Sigmoid colon (tissue), 7 donors: ENCODE data around the gene EHBP1L1. TPM values are rescaled to one million over a fixed set of nuclear protein-coding genes. Genes with fewer than 3 reads are reported as not detected.

Experiments used
- DNase-seq: peaks from one replicate; pipeline ENCODE4 v3.0.0-alpha.2; 2019
- H3K27ac ChIP-seq, 4 donors: fragments of 200-600 bp; sonication (generic); one replicate each; pipeline ENCODE4 v1.5.1; 2016 to 2019; ENCODE audit warnings: mild to moderate bottlenecking in 1 of 4
- H3K27me3 ChIP-seq, 3 donors: fragments of 200-600 bp; sonication (generic); one replicate each; pipeline ENCODE4 v1.5.1; 2019; ENCODE audit warnings: mild to moderate bottlenecking in 1 of 3
- H3K36me3 ChIP-seq, 4 donors: fragments of 200-600 bp; sonication (generic); one replicate each; pipeline ENCODE4 v1.5.1; 2016 to 2019
- H3K4me1 ChIP-seq, 4 donors: fragments of 200-600 bp; sonication (generic); one replicate each; pipeline ENCODE4 v1.5.1; 2017 to 2019
- H3K4me3 ChIP-seq, 4 donors: fragments of 200-600 bp; sonication (generic); one replicate each; pipeline ENCODE4 v1.5.1; 2017 to 2019; ENCODE audit warnings: mild to moderate bottlenecking in 2 of 4, moderate library complexity in 1 of 4
- H3K9me3 ChIP-seq, 4 donors: fragments of 200-600 bp in 3 of 4; sonication (generic) in 3 of 4; one replicate each; pipeline versions ENCODE4 v1.5.1 to v1.6.1; 2013 to 2019
- EP300 ChIP-seq, 4 donors: sonication (generic); formaldehyde crosslinking; IDR thresholded peaks; one replicate each; pipeline ENCODE4 v1.6.1; 2017; ENCODE audit warnings: antibody characterized with exemption in 4 of 4
- POLR2A ChIP-seq, 2 donors: fragments of 450-650 bp; IDR thresholded peaks; one replicate each; pipeline ENCODE4 v1.6.1; 2016; ENCODE audit warnings: antibody characterized with exemption in 2 of 2, mild to moderate bottlenecking in 2 of 2, moderate library complexity in 2 of 2
- POLR2AphosphoS5 ChIP-seq, 4 donors: sonication (generic); formaldehyde crosslinking; IDR thresholded peaks; one replicate each; pipeline ENCODE4 v1.6.1; 2017; ENCODE audit warnings: antibody characterized with exemption in 4 of 4
- WGBS, 2 donors: extraction: QIAGEN DNeasy Blood & Tissue Kit; methylation state at CpG; one replicate each; pipeline ENCODE4 v1.1.7; 2013; 5-methylcytosine and 5-hydroxymethylcytosine counted together
- intact Hi-C: fragments of 100-400 bp; cut with DNase I; formaldehyde crosslinking; loops from one replicate; pipeline ENCODE4 v1.15.1; 2023
- polyA plus RNA-seq, 3 donors: library from polyadenylated mRNA; stranded (reverse); fragments of 200-250 nt; gene quantifications; one replicate each; pipeline ENCODE4 v1.2.3, GENCODE V29; 2013
- small RNA-seq, 3 donors: library from RNA; depleted of rRNA; stranded (forward); fragments of <200 nt; gene quantifications; one replicate each; pipeline ENCODE3, GENCODE V24; 2016
- total RNA-seq, 4 donors: library from RNA; depleted of rRNA; stranded (reverse); fragments of >200 nt; gene quantifications; one replicate each; pipeline ENCODE4 v1.1.0, GENCODE V29; 2016
- TF ChIP-seq, protein P1 (sequence below), 4 experiments: fragments of 450-650 bp in 3 of 4; fragments of 200-600 bp in 1 of 4; IDR thresholded peaks; one replicate each; pipeline ENCODE4 v1.5.1; 2016 to 2019; ENCODE audit warnings: antibody characterized with exemption in 4 of 4, mild to moderate bottlenecking in 3 of 4, moderate library complexity in 2 of 4
- donor health status: healthy with polysubstance abuse.
- donor health status: Bipolar disorder and iron deficiency.
- donor health status: healthy.

Gene EHBP1L1
- total and polyA plus RNA-seq, 7 donors: 31.2 to 366 (median 148) TPM

GRCh38 chr11:65640483-65641296, 64.8 kb downstream of the EHBP1L1 start:
- no peak for DNase-seq

GRCh38 chr11:65641297-65642013, 65.6 kb downstream of the EHBP1L1 start:
- Histone ChIP-seq H3K4me1 (peaks cover 0 to 50% (median 41%) of the 10 kb centered on the region in 4 donors), H3K9me3 (no peaks in the 10 kb centered on the region), H3K36me3 (peaks cover 6 to 39% (median 12%) of the 10 kb centered on the region in 4 donors), H3K27ac (peak overlapping the region; percentile 87 to 90 (median 88)), H3K27me3 (no peaks in the 10 kb centered on the region), H3K4me3 (peak overlapping the region in 3 of 4 donors; percentile 3 to 26 (median 18))
- DNase-seq: no peak
- TF ChIP-seq, protein P1, sequence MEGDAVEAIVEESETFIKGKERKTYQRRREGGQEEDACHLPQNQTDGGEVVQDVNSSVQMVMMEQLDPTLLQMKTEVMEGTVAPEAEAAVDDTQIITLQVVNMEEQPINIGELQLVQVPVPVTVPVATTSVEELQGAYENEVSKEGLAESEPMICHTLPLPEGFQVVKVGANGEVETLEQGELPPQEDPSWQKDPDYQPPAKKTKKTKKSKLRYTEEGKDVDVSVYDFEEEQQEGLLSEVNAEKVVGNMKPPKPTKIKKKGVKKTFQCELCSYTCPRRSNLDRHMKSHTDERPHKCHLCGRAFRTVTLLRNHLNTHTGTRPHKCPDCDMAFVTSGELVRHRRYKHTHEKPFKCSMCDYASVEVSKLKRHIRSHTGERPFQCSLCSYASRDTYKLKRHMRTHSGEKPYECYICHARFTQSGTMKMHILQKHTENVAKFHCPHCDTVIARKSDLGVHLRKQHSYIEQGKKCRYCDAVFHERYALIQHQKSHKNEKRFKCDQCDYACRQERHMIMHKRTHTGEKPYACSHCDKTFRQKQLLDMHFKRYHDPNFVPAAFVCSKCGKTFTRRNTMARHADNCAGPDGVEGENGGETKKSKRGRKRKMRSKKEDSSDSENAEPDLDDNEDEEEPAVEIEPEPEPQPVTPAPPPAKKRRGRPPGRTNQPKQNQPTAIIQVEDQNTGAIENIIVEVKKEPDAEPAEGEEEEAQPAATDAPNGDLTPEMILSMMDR (IDR thresholded peaks at IDR 0.05): no peak
- TF ChIP-seq POLR2AphosphoS5 (IDR thresholded peaks at IDR 0.05) (no peak), POLR2A (IDR thresholded peaks at IDR 0.05) (no peak), EP300 (IDR thresholded peaks at IDR 0.05) (no peak)
- intact Hi-C loops: no loop called here
- WGBS, 2 donors: 60 to 68% methylated on average over 16 of the region's 16 CpGs

More at GRCh38 chr11:65640483-65641296, 64.8 kb downstream of the EHBP1L1 start:
- WGBS, 2 donors: 46 to 80% methylated on average over 35 of the region's 35 CpGs
- no peaks in the 10 kb centered on the region for H3K27me3 ChIP-seq
- peaks cover 9 to 39% (median 17%) of the 10 kb centered on the region in 4 donors for H3K36me3 ChIP-seq
- intact Hi-C loops: no loop called here
- H3K9me3 ChIP-seq: no peaks in the 10 kb centered on the region
- H3K27ac ChIP-seq: peak overlapping the region; percentile 87 to 90 (median 88)
- peak overlapping the region in 3 of 4 donors; percentile 3 to 26 (median 18) for H3K4me3 ChIP-seq
- H3K4me1 ChIP-seq: peaks cover 0 to 50% (median 41%) of the 10 kb centered on the region in 4 donors
- TF ChIP-seq POLR2AphosphoS5 (IDR thresholded peaks at IDR 0.05) (no peak), POLR2A (IDR thresholded peaks at IDR 0.05) (no peak), EP300 (IDR thresholded peaks at IDR 0.05) (no peak)
- TF ChIP-seq, protein P1 (IDR thresholded peaks at IDR 0.05): no peak

Small RNA genes lying within 50 kb of the gene (small RNA-seq; reads per million reads assigned to genes)
- gene AP001362.1 (0 reads per million in 3 donors), gene MIR4690 (0 reads per million in 3 donors)

Other genes with a start within 250 kb of the EHBP1L1 start
- gene DPF2, start 242.2 kb upstream of the EHBP1L1 start, total RNA-seq: 10 to 100 TPM; 28.5 to 51.2 (median 40.5) TPM
- 10 to 100 TPM; 13.8 to 25.4 (median 14.1) TPM for gene DPF2, start 242.2 kb upstream of the EHBP1L1 start, polyA plus RNA-seq
- gene TIGD3, start 221.3 kb upstream of the EHBP1L1 start, total RNA-seq: under 1 TPM in 3 of 4 donors, not detected in 1; 0.14 to 0.36 (median 0.33) TPM
- gene TIGD3, start 221.3 kb upstream of the EHBP1L1 start, polyA plus RNA-seq: under 1 TPM in 2 of 3 donors, not detected in 1; 0.69 to 0.96 TPM
- 1 to 10 TPM; 2.5 to 8.9 (median 6.0) TPM for gene SLC25A45, start 193.4 kb upstream of the EHBP1L1 start, total RNA-seq
- gene SLC25A45, start 193.4 kb upstream of the EHBP1L1 start, polyA plus RNA-seq: 10 to 100 TPM in 1 of 3 donors, 1 to 10 TPM in 2; 1.2 to 12.8 (median 2.5) TPM
- gene FRMD8, start 189.4 kb upstream of the EHBP1L1 start, total RNA-seq: 10 to 100 TPM; 10.7 to 27.5 (median 15.6) TPM
- 10 to 100 TPM; 21.6 to 29.0 (median 25.2) TPM for gene FRMD8, start 189.4 kb upstream of the EHBP1L1 start, polyA plus RNA-seq
- gene NEAT1, start 153.3 kb upstream of the EHBP1L1 start, total RNA-seq: 100 to 1,000 TPM; 142 to 573 (median 268) TPM
- 100 to 1,000 TPM in 1 of 3 donors, 10 to 100 TPM in 2; 26.8 to 587 (median 78.7) TPM for gene NEAT1, start 153.3 kb upstream of the EHBP1L1 start, polyA plus RNA-seq
- over 10,000 TPM; 10,511 to 32,672 (median 12,130) TPM for gene MALAT1, start 77.0 kb upstream of the EHBP1L1 start, total RNA-seq
- 1,000 to 10,000 TPM in 1 of 3 donors, 100 to 1,000 TPM in 1, 1 to 10 TPM in 1; 6.6 to 1,968 (median 374) TPM for gene MALAT1, start 77.0 kb upstream of the EHBP1L1 start, polyA plus RNA-seq
- 100 to 1,000 TPM in 1 of 4 donors, 10 to 100 TPM in 3; 67.1 to 100 (median 77.7) TPM for gene SCYL1, start 51.0 kb upstream of the EHBP1L1 start, total RNA-seq
- gene SCYL1, start 51.0 kb upstream of the EHBP1L1 start, polyA plus RNA-seq: 10 to 100 TPM; 57.3 to 66.1 (median 61.7) TPM
- 100 to 1,000 TPM in 2 of 4 donors, 10 to 100 TPM in 2; 79.6 to 268 (median 117) TPM for gene LTBP3, start 17.7 kb upstream of the EHBP1L1 start, total RNA-seq
- gene LTBP3, start 17.7 kb upstream of the EHBP1L1 start, polyA plus RNA-seq: 10 to 100 TPM in 1 of 3 donors, 1 to 10 TPM in 2; 3.9 to 34.0 (median 9.6) TPM
- 10 to 100 TPM; 24.9 to 61.0 (median 58.5) TPM for gene ZNRD2, start 5.6 kb upstream of the EHBP1L1 start, total RNA-seq
- gene ZNRD2, start 5.6 kb upstream of the EHBP1L1 start, polyA plus RNA-seq: 10 to 100 TPM; 30.7 to 52.6 (median 36.6) TPM
- gene FAM89B, start 3.5 kb upstream of the EHBP1L1 start, total RNA-seq: 10 to 100 TPM; 61.2 to 96.7 (median 91.6) TPM
- 10 to 100 TPM; 34.0 to 63.3 (median 38.4) TPM for gene FAM89B, start 3.5 kb upstream of the EHBP1L1 start, polyA plus RNA-seq
- under 1 TPM in 2 of 4 donors, not detected in 2; 0.54 to 0.71 TPM for gene KCNK7, start 19.7 kb downstream of the EHBP1L1 start, total RNA-seq
- 1 to 10 TPM in 1 of 3 donors, not detected in 2; 1.4 TPM for gene KCNK7, start 19.7 kb downstream of the EHBP1L1 start, polyA plus RNA-seq
- gene MAP3K11, start 38.2 kb downstream of the EHBP1L1 start, total RNA-seq: 10 to 100 TPM; 18.5 to 52.1 (median 26.3) TPM
- gene MAP3K11, start 38.2 kb downstream of the EHBP1L1 start, polyA plus RNA-seq: 10 to 100 TPM; 48.6 to 71.2 (median 71.0) TPM
- 10 to 100 TPM; 10.7 to 21.3 (median 14.3) TPM for gene PCNX3, start 39.7 kb downstream of the EHBP1L1 start, total RNA-seq
- 10 to 100 TPM in 1 of 3 donors, 1 to 10 TPM in 2; 6.0 to 35.0 (median 6.6) TPM for gene PCNX3, start 39.7 kb downstream of the EHBP1L1 start, polyA plus RNA-seq
- 10 to 100 TPM; 19.9 to 30.7 (median 28.2) TPM for gene SIPA1, start 62.0 kb downstream of the EHBP1L1 start, total RNA-seq
- gene SIPA1, start 62.0 kb downstream of the EHBP1L1 start, polyA plus RNA-seq: 10 to 100 TPM; 20.3 to 53.6 (median 34.8) TPM
- gene RELA, start 86.9 kb downstream of the EHBP1L1 start, total RNA-seq: 10 to 100 TPM; 36.4 to 62.6 (median 46.9) TPM
- 10 to 100 TPM; 33.6 to 45.6 (median 37.5) TPM for gene RELA, start 86.9 kb downstream of the EHBP1L1 start, polyA plus RNA-seq
- gene KAT5, start 136.2 kb downstream of the EHBP1L1 start, total RNA-seq: 10 to 100 TPM; 58.4 to 92.7 (median 74.7) TPM
- gene KAT5, start 136.2 kb downstream of the EHBP1L1 start, polyA plus RNA-seq: 10 to 100 TPM; 51.1 to 81.0 (median 53.9) TPM
- gene RNASEH2C, start 144.7 kb downstream of the EHBP1L1 start, total RNA-seq: 100 to 1,000 TPM; 120 to 168 (median 146) TPM
- gene RNASEH2C, start 144.7 kb downstream of the EHBP1L1 start, polyA plus RNA-seq: 10 to 100 TPM; 45.6 to 68.1 (median 55.7) TPM
- gene AP5B1, start 204.9 kb downstream of the EHBP1L1 start, total RNA-seq: 10 to 100 TPM in 2 of 4 donors, 1 to 10 TPM in 2; 6.6 to 13.3 (median 10.8) TPM
- gene AP5B1, start 204.9 kb downstream of the EHBP1L1 start, polyA plus RNA-seq: 10 to 100 TPM in 1 of 3 donors, 1 to 10 TPM in 2; 6.6 to 14.6 (median 9.0) TPM
- not detected for gene OVOL1, start 211.0 kb downstream of the EHBP1L1 start, total RNA-seq
- gene OVOL1, start 211.0 kb downstream of the EHBP1L1 start, polyA plus RNA-seq: 10 to 100 TPM; 16.6 to 30.0 (median 22.7) TPM